ENCODE measurements around the gene SYNDIG1. TPM values are rescaled to one million over a fixed set of nuclear protein-coding genes. Genes with fewer than 3 reads are reported as not detected.

The SYNDIG1 gene
- polyA plus RNA-seq, 1 of the 3 experiments (the other 2 are of a cell fraction) = not detected

DNA sequence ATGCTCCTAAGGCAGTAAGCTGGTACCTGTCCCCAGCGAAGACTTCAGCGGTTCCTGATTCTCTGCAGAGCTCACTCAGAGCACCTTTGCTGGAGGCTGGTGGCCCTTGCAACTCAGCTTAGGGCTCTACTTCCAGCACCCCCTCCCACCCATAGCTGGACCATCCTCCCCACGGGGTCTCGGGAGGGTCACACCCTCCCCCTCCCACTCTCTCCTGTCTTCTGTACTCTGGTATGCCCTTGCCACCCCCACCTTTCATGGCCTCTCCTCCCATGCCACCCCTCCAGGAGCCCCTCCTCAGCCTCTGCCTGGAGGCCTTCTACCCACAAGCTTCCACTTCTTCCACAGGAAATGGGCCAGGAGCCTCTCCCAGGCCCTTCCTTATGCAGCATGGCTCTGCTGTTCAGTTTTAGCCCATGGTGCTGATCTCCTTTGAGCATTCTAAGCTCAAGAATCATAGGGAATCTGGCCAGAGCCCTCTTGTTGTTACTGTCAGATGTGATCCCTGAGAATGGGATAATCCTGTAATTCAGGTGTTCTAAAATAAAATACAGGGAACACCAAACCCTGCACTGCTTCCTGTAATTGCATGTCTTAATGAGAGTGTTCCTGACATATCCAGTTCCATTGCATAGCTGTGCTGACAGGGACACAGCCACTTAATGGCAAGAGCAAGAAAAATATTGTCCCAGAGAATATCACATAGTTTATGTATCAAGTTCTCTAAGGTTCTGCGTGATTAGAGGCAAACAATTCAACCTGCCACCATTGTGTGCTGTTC is 142.1 kb downstream of the SYNDIG1 start:
- H3K9me3 ChIP-seq = no peaks in the 10 kb centered on the region
- H4K20me1 ChIP-seq (ENCODE audit: insufficient read depth) = no peaks in the 10 kb centered on the region
- H3F3A ChIP-seq (replicated peaks; ENCODE audit: insufficient read depth) = no peaks in the 10 kb centered on the region
- ChIA-PET POLR2A (no interaction called here), CTCF (interaction anchor here (1.4 kb wide), 1 partner anchor 24 kb away, joined by 3 read pairs; no protein-coding TSS in a partner anchor)
- H3K79me2 ChIP-seq (ENCODE audit: insufficient read depth) = no peaks in the 10 kb centered on the region
- H3K27ac ChIP-seq (ENCODE audit: low read depth in 2 of 2, low read length in 1 of 2) = no peak overlapping the region
- no peak overlapping the region for H2AFZ ChIP-seq (ENCODE audit: low read depth)
- H3K4me2 ChIP-seq = no peak overlapping the region
- no peak overlapping the region for H3K4me3 ChIP-seq (ENCODE audit: low read depth in 2 of 2, low read length in 1 of 2)
- H3K27me3 ChIP-seq (ENCODE audit: insufficient read depth) = no peaks in the 10 kb centered on the region; the same call in 1 of the 2 replicates
- 57% methylated on average over 5 of the region's 5 CpGs for WGBS (ENCODE audit: low lambda C conversion rate)
- no peak for DNase-seq
- H3K9ac ChIP-seq = no peak overlapping the region
- H3K4me1 ChIP-seq (ENCODE audit: control insufficient read depth in 1 of 2, insufficient read depth in 2 of 2, low read depth in 1 of 2, low read length in 1 of 2) = peaks cover 0 to 7% of the 10 kb centered on the region in 2 experiments; a peak in 1 of 4 replicates
- no peaks in the 10 kb centered on the region for H3K9me2 ChIP-seq
- TF ChIP-seq, protein P1, sequence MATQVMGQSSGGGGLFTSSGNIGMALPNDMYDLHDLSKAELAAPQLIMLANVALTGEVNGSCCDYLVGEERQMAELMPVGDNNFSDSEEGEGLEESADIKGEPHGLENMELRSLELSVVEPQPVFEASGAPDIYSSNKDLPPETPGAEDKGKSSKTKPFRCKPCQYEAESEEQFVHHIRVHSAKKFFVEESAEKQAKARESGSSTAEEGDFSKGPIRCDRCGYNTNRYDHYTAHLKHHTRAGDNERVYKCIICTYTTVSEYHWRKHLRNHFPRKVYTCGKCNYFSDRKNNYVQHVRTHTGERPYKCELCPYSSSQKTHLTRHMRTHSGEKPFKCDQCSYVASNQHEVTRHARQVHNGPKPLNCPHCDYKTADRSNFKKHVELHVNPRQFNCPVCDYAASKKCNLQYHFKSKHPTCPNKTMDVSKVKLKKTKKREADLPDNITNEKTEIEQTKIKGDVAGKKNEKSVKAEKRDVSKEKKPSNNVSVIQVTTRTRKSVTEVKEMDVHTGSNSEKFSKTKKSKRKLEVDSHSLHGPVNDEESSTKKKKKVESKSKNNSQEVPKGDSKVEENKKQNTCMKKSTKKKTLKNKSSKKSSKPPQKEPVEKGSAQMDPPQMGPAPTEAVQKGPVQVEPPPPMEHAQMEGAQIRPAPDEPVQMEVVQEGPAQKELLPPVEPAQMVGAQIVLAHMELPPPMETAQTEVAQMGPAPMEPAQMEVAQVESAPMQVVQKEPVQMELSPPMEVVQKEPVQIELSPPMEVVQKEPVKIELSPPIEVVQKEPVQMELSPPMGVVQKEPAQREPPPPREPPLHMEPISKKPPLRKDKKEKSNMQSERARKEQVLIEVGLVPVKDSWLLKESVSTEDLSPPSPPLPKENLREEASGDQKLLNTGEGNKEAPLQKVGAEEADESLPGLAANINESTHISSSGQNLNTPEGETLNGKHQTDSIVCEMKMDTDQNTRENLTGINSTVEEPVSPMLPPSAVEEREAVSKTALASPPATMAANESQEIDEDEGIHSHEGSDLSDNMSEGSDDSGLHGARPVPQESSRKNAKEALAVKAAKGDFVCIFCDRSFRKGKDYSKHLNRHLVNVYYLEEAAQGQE (IDR thresholded peaks at IDR 0.05; ENCODE audit: low read depth, low read length) = no peak
- no peak for TF ChIP-seq NFIC (IDR thresholded peaks at IDR 0.05; ENCODE audit: borderline replicate concordance)
- no peak for TF ChIP-seq TEAD4 (IDR thresholded peaks at IDR 0.05; ENCODE audit: borderline replicate concordance, insufficient read depth)
- no peak for TF ChIP-seq SIN3A (IDR thresholded peaks at IDR 0.05; ENCODE audit: borderline replicate concordance, low read depth, low read length)
- TF ChIP-seq SMC3 (IDR thresholded peaks at IDR 0.05; ENCODE audit: low read depth, low read length) = no peak
- TF ChIP-seq EP300 (IDR thresholded peaks at IDR 0.05; ENCODE audit: borderline replicate concordance in 1 of 2, low read depth in 1 of 2, low read length in 1 of 2) = no peak
- TF ChIP-seq FOSL2 (IDR thresholded peaks at IDR 0.05; ENCODE audit: borderline replicate concordance, low read depth) = no peak
- no peak for TF ChIP-seq JUND (IDR thresholded peaks at IDR 0.05)
- TF ChIP-seq, protein P2, sequence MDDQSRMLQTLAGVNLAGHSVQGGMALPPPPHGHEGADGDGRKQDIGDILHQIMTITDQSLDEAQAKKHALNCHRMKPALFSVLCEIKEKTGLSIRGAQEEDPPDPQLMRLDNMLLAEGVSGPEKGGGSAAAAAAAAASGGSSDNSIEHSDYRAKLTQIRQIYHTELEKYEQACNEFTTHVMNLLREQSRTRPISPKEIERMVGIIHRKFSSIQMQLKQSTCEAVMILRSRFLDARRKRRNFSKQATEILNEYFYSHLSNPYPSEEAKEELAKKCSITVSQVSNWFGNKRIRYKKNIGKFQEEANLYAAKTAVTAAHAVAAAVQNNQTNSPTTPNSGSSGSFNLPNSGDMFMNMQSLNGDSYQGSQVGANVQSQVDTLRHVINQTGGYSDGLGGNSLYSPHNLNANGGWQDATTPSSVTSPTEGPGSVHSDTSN (IDR thresholded peaks at IDR 0.05) = no peak
- TF ChIP-seq, protein P3, sequence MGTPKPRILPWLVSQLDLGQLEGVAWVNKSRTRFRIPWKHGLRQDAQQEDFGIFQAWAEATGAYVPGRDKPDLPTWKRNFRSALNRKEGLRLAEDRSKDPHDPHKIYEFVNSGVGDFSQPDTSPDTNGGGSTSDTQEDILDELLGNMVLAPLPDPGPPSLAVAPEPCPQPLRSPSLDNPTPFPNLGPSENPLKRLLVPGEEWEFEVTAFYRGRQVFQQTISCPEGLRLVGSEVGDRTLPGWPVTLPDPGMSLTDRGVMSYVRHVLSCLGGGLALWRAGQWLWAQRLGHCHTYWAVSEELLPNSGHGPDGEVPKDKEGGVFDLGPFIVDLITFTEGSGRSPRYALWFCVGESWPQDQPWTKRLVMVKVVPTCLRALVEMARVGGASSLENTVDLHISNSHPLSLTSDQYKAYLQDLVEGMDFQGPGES (IDR thresholded peaks at IDR 0.05; ENCODE audit: low read depth, low read length) = no peak
- no peaks in the 10 kb centered on the region for H3K36me3 ChIP-seq (replicated peaks in 1 of 2; ENCODE audit: control insufficient read depth in 1 of 2, insufficient read depth in 2 of 2, low read length in 1 of 2)

Data from SK-N-SH (cell line).